Stimulated activated CD4-positive, alpha-beta T cell treated with anti-CD3 and anti-CD28 coated beads, Interleukin-4, amount 100 ng/mL, for 48 hours (primary cell): Measurements from ENCODE around the gene KLHL15.

ENCODE experiments used
- DNase-seq, 2 donors: peaks; one replicate each; pipeline ENCODE4 v3.0.0-alpha.2; 2020; ENCODE audit warnings: low read depth in 2 of 2

KLHL15 gene

DNA sequence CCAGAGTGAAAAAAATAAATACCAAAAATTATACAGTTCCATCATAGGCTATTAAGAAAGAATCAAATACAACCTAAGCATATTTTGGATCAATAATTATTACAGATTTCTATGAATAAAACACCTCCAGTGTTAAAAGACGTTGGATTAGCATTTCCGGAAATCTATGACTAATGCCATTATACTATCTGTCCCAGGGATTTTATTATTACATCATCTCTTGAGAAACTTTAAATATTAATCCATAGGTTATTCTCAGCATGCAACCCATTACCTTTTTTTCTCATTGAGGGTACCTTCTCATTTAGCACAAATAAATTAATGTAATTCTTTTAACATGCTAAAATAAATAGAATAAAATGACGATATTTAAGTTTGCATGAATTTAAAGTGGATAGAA is 74.6 kb downstream of the KLHL15 start:
- no peak for DNase-seq

DNA sequence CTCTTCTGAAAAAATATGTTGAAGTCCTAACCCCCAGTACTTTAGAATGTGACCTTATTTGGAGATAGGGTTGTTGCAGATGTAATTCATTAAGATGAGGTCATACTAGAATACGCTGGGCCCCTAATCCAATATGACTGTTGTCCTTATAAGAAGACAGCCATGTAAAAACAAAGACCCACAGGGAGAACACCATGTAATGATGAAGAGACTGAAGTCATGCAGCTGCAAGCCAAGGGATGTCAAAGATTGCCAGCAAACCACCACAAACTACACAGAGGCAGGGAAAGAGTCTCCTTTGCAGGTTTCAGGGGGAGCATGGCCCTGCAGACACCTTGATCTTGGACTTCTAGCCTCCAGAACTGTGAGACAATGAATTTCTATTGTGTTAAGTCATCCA is 81.8 kb downstream of the KLHL15 start:
- no peak for DNase-seq

GRCh38 chrX:23944234-23944633 is 82.8 kb downstream of the KLHL15 start:
- DNase-seq: no peak

- no peak for DNase-seq
Observed at GRCh38 chrX:23939203-23939602, 87.8 kb downstream of the KLHL15 start.

DNA sequence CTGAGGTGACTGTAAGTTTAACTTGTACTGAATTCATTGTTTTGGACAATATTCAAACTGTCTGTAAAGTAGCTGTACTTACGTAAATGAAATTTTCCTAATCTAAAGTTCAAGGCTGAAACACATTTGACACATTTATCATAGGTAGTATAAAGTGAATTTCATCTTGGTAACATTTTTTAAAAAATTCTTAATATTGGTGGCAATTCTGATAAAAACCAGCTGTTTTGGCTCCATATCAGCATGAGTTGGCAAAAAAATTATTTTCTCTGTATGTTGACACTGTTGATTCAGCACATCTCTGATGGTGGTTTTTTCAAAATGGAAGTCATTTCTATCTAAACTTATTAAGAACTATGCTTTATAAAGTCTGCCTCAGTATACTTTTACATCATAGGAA is 88.3 kb downstream of the KLHL15 start:
- no peak for DNase-seq

- no peak for DNase-seq
Observed at GRCh38 chrX:23937100-23937499, 89.9 kb downstream of the KLHL15 start.

DNA sequence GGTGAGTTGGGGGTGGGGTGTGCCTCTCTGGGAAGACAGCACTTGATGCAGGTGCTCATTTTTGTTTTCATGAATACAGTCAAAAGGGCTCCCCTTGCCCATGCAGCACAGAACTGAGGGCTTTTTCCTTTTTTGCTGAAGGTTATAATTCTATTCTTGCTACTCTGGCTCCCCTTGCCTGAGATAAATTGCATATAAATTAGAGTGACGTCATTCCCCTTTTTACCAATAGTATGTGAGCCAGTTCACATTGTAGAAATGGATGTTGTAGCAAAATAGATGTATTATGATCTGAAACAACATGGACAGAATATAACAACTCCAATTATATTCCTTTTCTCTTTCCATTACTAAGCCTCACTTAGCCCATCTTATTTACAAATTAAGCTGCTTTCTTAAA is 90.8 kb downstream of the KLHL15 start:
- DNase-seq: no peak

GRCh38 chrX:23935106-23935505 is 91.9 kb downstream of the KLHL15 start:
- no peak for DNase-seq
